Adrenal gland (tissue), 5 donors: ENCODE data around the gene METTL8.

Experiments
- POLR2A ChIP-seq, 2 donors: fragments of 450-650 bp; IDR thresholded peaks; one replicate each; pipeline ENCODE4 v1.6.1; 2017; ENCODE audit warnings: antibody characterized with exemption in 2 of 2, mild to moderate bottlenecking in 2 of 2, moderate library complexity in 1 of 2
- TF ChIP-seq, protein P1 (sequence below), 6 experiments: fragments of 450-650 bp in 4 of 6; fragments of 200-600 bp in 2 of 6; sonication (generic) in 1 of 6; IDR thresholded peaks; 1 replicate in 5 of 6; 2 replicates in 1 of 6; pipeline versions ENCODE4 v1.5.1 to v1.8.0; 2016 to 2021; ENCODE audit warnings: antibody characterized with exemption in 6 of 6, mild to moderate bottlenecking in 2 of 6, moderate library complexity in 1 of 6
- donor health status: DM: no; HTN: no; CAD: no.

DNA sequence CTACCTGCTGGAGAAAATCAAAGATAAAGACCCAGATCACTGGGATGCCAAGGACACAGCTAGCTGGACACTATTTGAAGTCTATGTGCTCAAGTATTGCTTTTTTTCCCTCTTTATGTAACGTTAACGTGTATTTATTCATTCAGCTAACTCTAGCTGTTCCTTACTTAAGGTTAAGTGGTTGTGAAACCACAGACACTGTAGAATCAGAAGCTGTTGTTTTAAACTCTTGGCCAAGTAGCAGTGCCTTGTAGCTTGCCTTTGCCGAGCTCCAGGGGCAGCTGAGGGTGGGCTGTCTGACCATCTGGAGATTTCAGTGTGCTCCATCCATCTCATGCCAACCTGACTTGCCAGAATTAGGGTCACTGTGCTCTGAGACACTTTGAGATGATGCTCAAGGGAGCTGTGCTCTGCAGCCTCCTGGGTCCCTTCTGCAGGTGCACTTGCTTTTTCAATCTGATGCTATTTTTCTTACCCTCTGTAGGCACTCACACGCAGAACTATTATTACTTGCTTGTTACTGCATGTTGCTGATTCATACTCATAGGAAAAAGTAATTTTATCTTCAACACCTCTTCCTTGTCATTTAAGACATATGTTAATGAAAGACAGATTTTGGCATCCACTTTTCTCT, 116.2 kb downstream of the METTL8 start:
- TF ChIP-seq, protein P1, sequence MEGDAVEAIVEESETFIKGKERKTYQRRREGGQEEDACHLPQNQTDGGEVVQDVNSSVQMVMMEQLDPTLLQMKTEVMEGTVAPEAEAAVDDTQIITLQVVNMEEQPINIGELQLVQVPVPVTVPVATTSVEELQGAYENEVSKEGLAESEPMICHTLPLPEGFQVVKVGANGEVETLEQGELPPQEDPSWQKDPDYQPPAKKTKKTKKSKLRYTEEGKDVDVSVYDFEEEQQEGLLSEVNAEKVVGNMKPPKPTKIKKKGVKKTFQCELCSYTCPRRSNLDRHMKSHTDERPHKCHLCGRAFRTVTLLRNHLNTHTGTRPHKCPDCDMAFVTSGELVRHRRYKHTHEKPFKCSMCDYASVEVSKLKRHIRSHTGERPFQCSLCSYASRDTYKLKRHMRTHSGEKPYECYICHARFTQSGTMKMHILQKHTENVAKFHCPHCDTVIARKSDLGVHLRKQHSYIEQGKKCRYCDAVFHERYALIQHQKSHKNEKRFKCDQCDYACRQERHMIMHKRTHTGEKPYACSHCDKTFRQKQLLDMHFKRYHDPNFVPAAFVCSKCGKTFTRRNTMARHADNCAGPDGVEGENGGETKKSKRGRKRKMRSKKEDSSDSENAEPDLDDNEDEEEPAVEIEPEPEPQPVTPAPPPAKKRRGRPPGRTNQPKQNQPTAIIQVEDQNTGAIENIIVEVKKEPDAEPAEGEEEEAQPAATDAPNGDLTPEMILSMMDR (IDR thresholded peaks at IDR 0.05) = no peak
- TF ChIP-seq POLR2A (IDR thresholded peaks at IDR 0.05) = no peak
